ENCODE measurements around the gene MICOS13. TPM values are rescaled to one million over a fixed set of nuclear protein-coding genes. Genes with fewer than 3 reads are reported as not detected.

MICOS13 gene, protein sequence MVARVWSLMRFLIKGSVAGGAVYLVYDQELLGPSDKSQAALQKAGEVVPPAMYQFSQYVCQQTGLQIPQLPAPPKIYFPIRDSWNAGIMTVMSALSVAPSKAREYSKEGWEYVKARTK
- total RNA-seq = 10 to 100 TPM; 38.7 to 39.5 TPM

DNA sequence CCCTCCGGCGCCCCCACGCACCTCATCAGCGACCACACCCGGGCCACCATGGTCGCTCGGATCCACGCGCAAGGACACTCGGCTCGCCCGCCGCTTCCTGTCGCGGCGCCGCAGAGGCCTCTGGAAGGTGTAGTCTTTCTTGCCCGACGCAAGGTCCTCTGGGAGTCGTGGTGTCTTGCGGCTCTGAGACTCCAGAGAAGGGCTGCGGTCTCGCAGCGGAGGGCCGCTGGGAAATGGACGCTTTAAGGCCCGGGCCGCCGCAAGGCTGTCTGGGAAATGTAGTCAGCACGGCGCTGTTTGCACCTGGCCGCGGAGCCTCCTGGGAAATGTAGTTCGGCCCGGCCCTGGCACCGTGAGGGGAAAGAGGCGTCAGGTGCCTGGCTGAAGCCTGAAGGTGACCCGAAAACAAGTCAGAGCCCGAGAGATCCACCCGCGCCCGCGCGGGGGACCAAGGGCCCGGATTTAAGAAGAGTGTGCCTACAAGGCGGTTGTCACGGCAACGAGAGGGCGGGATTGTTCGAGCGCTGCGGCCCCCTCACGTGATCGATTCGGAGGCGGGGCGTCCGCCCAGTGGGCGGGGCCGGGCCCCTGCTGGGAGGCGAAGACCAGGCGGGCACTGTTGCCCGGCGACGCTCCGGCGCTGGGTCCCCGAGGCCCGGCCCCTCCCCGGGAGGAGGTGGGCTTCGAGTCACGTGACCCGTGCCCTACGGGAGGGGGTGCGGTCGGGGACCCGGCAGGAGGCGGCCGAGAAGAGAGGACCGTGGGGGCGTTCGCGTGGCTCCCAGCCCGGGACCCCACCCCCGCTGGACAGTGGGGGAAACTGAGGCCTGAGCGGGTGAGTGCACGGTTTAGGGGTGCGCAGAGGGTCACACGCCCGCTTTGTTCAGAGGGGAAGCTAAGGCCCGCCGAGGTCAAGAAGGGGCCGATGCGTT, at the start of gene MICOS13, which contains the start of gene HSD11B1L:
MICOS13 (minus strand) TSS at position 80 of the 932 bp plus-strand sequence; CDS start at position 50, 30 bp downstream.
HSD11B1L (plus strand) TSS at position 591 of the 932 bp plus-strand sequence. CDS start 3,806 bp downstream, outside the sequence.
- Mint-ChIP-seq H3K9me3 (no peaks in the 10 kb centered on the region), H3K36me3 (ENCODE audit: low read depth) (peaks cover 6% of the 10 kb centered on the region), H3K4me3 (peak within 1 kb of the TSS; percentile 94), H3K27me3 (peaks cover 8% of the 10 kb centered on the region), H3K4me1 (peaks cover 24% of the 10 kb centered on the region), H3K27ac (peak within 1 kb of the TSS; percentile 87)
- POLR2A ChIA-PET = interaction anchor here (0.9 to 2.2 kb wide), 4 partner anchors 9 to 38 kb away, joined by 3 to 9 read pairs (median 4); no protein-coding TSS in a partner anchor
- CTCF ChIA-PET = interaction anchor here (1.2 kb wide), 1 partner anchor 9 kb away, joined by 5 read pairs; the partner anchor contains the start of gene RPL36
- DNase-seq = peak; percentile 99

DNA sequence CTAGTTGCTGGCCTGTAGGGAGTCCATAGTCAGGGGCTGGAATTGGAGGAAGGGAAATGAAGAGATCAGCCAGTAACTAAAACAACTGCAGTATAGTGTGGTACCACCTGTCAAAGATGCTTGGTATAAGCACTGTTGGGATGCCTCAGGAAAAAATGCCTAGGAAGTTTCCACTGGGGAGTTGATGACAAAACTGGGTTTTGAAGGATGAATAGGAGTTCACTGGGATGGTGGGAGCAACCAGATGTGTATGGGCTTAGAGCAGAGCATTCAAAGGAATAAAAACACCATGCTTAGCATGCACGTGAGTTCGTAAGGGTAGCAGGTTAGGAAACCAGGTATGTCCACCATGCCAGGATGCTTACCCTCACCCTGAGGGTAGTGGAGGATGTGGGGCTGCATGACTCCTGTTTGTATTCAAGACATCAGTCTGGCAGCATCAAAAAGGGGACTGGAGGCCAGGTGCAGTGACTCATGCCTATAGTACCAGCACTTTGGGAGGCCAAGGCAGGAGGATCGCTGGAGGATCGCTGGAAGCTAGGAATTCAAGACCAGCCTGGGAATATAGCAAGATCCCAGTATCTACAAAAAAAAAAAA, 47.2 kb upstream of the MICOS13 start:
- DNase-seq = no peak
- Mint-ChIP-seq H3K9me3 (no peaks in the 10 kb centered on the region), H3K36me3 (ENCODE audit: low read depth) (no peaks in the 10 kb centered on the region), H3K4me1 (no peaks in the 10 kb centered on the region), H3K27ac (no peak overlapping the region), H3K27me3 (peaks cover 4% of the 10 kb centered on the region), H3K4me3 (no peak overlapping the region)
- ChIA-PET CTCF (interaction anchor here (0.8 kb wide), 1 partner anchor 38 kb away, joined by 3 read pairs; no protein-coding TSS in a partner anchor), POLR2A (interaction anchor here (0.6 to 1.0 kb wide), 2 partner anchors 9 to 1060 kb away, joined by 3 to 4 read pairs; no protein-coding TSS in a partner anchor)

DNA sequence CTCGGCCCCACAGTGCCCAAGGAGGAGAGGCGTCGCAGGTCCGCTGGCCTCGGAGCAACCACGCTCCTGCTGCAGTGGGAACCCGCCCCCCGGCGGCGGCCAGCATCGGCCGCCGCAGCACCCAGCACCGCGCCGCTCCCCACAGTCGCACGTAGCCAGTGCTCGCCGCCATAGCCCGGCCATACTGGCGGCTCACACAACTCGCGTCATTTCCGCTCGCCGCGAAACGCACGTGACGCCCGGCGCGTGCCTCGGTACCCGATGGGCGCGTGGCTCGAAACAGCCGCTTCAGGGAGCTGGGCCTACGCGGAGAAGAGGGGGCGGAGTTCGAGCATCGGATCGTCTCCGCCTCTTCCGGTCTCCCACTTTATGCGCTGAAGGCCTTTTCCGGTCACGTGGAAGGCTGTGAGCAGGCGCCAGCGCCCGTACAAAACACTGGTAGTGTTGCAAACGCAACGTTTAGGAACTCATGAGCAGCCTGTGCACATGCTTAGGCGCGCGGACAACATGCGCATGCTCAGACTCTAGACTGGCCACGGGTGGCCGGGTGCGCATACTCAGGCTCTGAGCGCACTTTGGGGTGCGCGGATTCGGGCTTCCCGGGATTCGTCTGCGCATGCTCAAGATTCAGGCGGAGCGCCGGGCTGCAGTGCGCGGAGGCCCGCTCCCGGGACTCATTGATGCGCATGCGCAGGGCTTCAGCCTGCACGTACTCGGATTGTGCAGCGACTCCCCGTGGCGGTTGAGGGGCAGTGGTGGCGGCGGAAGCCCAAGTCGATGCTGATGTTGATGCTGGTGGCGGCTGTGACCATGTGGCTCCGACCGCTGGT, 39.9 kb upstream of the MICOS13 start, which contains the start of the genes CATSPERD and LONP1:
CATSPERD (plus strand) TSS at position 677 of the 830 bp plus-strand sequence; CDS start at position 778, 101 bp downstream.
LONP1 (minus strand) TSS at position 186 of the 830 bp plus-strand sequence; CDS start at position 172, 14 bp downstream.
- peak; percentile 99 for DNase-seq
- Mint-ChIP-seq H3K4me3 (peak within 1 kb of the TSS; percentile 86), H3K36me3 (ENCODE audit: low read depth) (peaks cover 22% of the 10 kb centered on the region), H3K27me3 (peaks cover 4% of the 10 kb centered on the region), H3K4me1 (peaks cover 34% of the 10 kb centered on the region), H3K9me3 (no peaks in the 10 kb centered on the region), H3K27ac (peak within 1 kb of the TSS; percentile 96)
- POLR2A ChIA-PET = interaction anchor here (0.7 to 5.7 kb wide), 15 partner anchors 8 to 752 kb away, joined by 3 to 109 read pairs (median 5); partner anchors contain the start of genes DUS3L, KDM4B, NDUFA11 and RPL36
- CTCF ChIA-PET = interaction anchor here (0.5 to 4.7 kb wide), 17 partner anchors 11 to 929 kb away, joined by 3 to 76 read pairs (median 4); partner anchors contain the start of genes DUS3L, FEM1A, NDUFA11 and NRTN

DNA sequence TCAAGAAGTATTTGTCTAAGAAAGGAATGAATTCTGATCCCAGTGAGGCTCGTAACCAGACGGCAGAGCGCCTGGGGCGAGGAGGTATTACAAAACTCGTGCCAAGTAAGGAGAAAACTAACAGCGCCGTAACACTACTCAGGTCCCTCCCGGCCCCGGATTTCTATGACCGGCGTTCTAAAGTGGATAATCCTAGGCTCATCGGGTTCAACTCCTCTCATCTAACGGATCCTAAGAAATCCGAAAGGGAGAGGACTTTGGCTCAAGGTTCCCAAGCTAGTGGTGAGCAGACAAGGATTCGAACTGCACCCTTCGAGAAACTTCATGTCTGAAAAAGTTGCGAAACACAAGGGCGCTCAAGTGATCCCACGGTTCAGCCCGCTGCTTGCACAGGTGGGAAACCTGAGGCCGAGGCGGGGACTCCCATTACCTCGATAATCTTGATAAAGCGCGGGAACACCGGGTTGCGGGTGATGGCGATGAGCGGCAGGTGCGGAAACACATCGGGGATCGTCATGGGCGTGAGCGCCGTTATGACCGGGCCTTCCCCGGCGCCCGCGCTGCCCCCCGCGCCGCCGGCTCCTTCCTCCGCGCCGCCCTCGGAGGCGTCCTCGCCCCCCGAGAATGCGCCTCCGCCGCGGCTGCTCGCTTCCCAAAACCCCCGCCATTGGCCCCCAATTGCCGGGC, 39.1 kb upstream of the MICOS13 start:
- CTCF ChIA-PET = interaction anchor here (0.5 to 4.7 kb wide), 13 partner anchors 12 to 928 kb away, joined by 3 to 76 read pairs (median 6); partner anchors contain the start of genes FEM1A, NDUFA11, NRTN and RPL36
- H3K36me3 Mint-ChIP-seq (ENCODE audit: low read depth) = peaks cover 22% of the 10 kb centered on the region

DNA sequence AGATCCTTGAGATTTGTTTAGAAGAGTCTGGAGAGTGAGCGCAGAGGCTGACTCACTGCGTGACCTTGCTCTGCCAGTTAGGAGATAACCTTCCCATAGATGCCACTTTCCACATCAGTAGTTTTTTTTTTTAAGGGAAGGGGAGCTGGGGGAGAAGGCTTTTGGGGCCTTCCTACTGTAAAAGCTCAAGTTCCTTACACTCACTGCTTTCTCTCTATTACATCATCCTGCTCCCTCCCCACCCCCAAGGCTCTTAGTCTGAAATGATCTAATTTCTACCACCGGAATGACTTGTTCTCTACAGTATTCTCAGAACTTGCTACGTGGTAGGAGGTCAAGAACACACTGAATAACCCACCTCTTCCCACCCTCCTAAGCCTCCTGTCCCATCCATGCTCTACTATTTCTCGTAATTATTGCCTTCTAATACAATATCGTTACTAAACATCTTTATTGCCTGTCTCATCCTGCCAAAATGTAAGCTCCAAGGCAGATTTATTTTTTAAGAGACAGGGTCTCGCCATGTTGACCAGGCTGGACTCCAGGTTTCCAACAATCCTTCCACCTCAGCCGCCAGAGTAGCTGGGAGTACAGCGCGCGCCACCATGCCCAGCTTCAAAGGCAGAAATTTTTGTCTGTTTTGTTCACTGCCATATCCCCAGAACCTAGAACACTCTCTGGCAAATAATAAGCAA, 38.4 kb upstream of the MICOS13 start:
- peaks cover 34% of the 10 kb centered on the region for H3K4me1 Mint-ChIP-seq
- H3K4me3 Mint-ChIP-seq = peak overlapping the region; percentile 86
- no peaks in the 10 kb centered on the region for H3K27me3 Mint-ChIP-seq
- H3K27ac Mint-ChIP-seq = peak overlapping the region; percentile 96
- ChIA-PET POLR2A (interaction anchor here (0.7 to 5.7 kb wide), 15 partner anchors 9 to 393 kb away, joined by 3 to 109 read pairs (median 4); partner anchors contain the start of genes DUS3L, MICOS13, NDUFA11 and RPL36), CTCF (interaction anchor here (0.6 to 4.7 kb wide), 5 partner anchors 29 to 184 kb away, joined by 3 to 76 read pairs (median 5); partner anchors contain the start of genes NDUFA11 and RPL36)
- H3K36me3 Mint-ChIP-seq (ENCODE audit: low read depth) = peaks cover 26% of the 10 kb centered on the region
- no peaks in the 10 kb centered on the region for H3K9me3 Mint-ChIP-seq
- peak; percentile 68 for DNase-seq

More for the DNA sequence above, 39.1 kb upstream of the MICOS13 start:
- Mint-ChIP-seq H3K9me3 (no peaks in the 10 kb centered on the region), H3K27ac (peak overlapping the region; percentile 96), H3K4me1 (peaks cover 34% of the 10 kb centered on the region), H3K27me3 (no peaks in the 10 kb centered on the region), H3K4me3 (peak overlapping the region; percentile 86)
- POLR2A ChIA-PET = interaction anchor here (0.8 to 5.7 kb wide), 15 partner anchors 13 to 751 kb away, joined by 3 to 109 read pairs (median 10); partner anchors contain the start of genes DUS3L, KDM4B, NDUFA11 and RPL36
- DNase-seq = peak; percentile 52

DNA sequence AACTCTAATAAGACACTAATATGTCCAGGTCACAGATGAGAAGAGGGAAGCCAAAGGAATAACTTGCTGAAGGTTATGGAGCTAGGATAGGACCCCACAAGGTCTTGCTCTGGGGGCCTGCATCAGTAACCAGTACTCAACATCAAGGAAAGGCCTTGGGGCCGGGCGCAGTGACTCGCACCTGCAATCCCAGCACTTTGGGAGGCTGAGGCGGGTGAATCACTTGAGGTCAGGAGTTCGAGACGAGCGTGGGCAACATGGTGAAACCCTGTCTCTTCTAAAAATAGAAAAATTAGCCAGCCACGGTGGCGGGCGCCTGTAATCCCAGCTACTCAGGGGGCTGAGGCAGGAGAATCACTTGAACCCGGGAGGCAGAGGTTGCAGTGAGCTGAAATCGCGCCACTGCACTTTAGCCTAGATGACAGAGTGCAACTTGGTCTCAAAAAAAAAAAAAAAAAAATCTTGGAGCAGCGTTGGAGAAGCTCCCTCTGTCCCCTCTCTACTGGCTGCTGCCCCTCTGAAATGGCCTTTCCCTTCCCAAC, 37.8 kb upstream of the MICOS13 start:
- peak overlapping the region; percentile 86 for H3K4me3 Mint-ChIP-seq
- peaks cover 30% of the 10 kb centered on the region for H3K36me3 Mint-ChIP-seq (ENCODE audit: low read depth)
- DNase-seq = peak; percentile 35
- ChIA-PET POLR2A (interaction anchor here (0.7 to 5.7 kb wide), 13 partner anchors 9 to 394 kb away, joined by 3 to 109 read pairs (median 10); partner anchors contain the start of genes DUS3L, MICOS13, NDUFA11 and RPL36), CTCF (interaction anchor here (1.3 to 4.7 kb wide), 3 partner anchors 28 to 76 kb away, joined by 5 to 76 read pairs (median 8); partner anchors contain the start of gene RPL36)
- no peaks in the 10 kb centered on the region for H3K27me3 Mint-ChIP-seq
- H3K9me3 Mint-ChIP-seq = no peaks in the 10 kb centered on the region
- peaks cover 34% of the 10 kb centered on the region for H3K4me1 Mint-ChIP-seq
- H3K27ac Mint-ChIP-seq = peak overlapping the region; percentile 96

DNA sequence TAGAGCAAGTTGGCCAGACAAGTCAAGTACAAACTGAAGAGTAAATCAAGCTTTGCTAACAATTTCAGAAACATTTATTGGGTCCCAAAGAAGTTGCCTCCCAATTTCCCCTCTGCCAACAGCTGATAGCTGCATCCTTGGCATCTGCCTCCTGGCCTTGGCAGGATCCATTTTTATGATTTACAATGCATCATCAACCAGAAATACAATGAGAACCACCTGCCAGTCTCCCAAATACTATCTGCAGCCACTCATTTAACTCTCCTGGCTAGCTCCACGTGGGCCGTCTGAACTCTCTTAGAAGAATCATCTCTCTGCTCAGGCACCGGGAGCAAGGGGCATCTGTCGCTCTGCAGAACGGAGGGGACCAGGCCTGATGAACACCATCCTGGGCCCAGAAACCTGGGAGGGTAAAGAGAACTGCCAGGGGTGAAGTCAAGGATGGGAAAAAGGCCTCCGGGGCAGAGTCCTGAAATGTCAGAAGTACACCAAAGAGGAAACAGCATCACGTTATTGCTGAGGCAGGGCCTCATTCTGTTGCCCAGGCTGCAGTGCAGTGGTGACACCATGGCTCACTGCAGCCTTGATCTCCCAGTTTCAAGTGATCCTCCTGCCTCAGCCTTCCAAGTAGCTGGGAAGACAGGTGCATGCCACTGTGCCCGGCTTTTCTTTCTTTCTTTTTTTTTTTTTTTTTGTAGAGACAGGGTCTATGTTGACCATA, 37.1 kb upstream of the MICOS13 start:
- no peaks in the 10 kb centered on the region for H3K27me3 Mint-ChIP-seq
- H3K9me3 Mint-ChIP-seq = no peaks in the 10 kb centered on the region
- no peak for DNase-seq
- POLR2A ChIA-PET = interaction anchor here (2.1 to 5.7 kb wide), 3 partner anchors 11 to 30 kb away, joined by 14 to 109 read pairs (median 24); partner anchors contain the start of gene RPL36
- H3K4me3 Mint-ChIP-seq = peak overlapping the region; percentile 86
- H3K4me1 Mint-ChIP-seq = peaks cover 34% of the 10 kb centered on the region
- CTCF ChIA-PET = interaction anchor here (1.8 to 4.7 kb wide), 3 partner anchors 27 to 30 kb away, joined by 8 to 76 read pairs (median 9); partner anchors contain the start of gene RPL36
- peaks cover 33% of the 10 kb centered on the region for H3K36me3 Mint-ChIP-seq (ENCODE audit: low read depth)
- H3K27ac Mint-ChIP-seq = peak overlapping the region; percentile 96

DNA sequence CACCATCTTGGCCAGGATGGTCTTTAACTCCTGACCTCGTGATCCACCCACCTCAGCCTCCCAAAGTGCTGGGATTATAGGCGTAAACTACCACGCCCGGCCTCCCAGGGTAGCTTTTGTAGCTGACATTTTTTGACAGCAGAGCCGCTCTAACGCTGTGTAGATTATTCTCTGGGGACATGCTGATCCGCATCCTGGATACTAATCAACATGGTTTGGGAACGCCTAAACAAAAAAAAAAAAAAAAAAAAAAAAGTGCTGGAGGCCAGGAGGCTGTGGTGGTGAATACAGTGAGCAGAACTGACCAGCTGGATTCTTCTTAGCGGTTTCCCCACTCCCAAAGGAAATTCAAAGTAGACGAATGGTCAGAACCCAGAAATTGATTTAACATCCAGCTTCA, 34.5 kb upstream of the MICOS13 start:
- CTCF ChIA-PET = interaction anchor here (0.7 to 1.7 kb wide), 2 partner anchors 25 to 589 kb away, joined by 3 to 6 read pairs; partner anchors contain the start of gene RPL36
- Mint-ChIP-seq H3K9me3 (no peaks in the 10 kb centered on the region), H3K4me3 (no peak overlapping the region), H3K27me3 (no peaks in the 10 kb centered on the region), H3K4me1 (peaks cover 27% of the 10 kb centered on the region), H3K36me3 (ENCODE audit: low read depth) (peaks cover 52% of the 10 kb centered on the region), H3K27ac (no peak overlapping the region)
- DNase-seq = no peak
- POLR2A ChIA-PET = interaction anchor here (1.2 to 1.5 kb wide), 2 partner anchors 24 to 92 kb away, joined by 3 to 9 read pairs; partner anchors contain the start of genes SAFB and SAFB2

DNA sequence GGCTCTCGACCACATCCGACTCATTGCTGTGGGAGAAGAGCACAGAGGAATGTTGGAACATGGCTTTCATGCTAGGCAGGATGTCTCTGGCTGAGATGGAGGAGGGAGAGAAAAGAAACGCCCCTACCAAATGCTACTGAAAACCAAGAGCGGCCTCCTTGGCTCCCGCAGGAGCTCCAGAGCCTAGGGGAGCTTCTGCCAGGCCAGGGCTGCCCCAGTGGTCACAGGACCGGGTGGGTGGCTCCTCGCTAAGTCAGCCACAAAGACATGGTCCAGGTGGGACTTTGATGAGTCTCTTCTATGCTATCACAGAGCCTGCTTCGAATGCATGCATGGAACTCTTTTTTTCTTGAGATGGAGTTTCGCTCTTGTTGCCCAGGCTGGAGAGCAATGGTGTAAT, 32.9 kb upstream of the MICOS13 start:
- peaks cover 42% of the 10 kb centered on the region for H3K36me3 Mint-ChIP-seq (ENCODE audit: low read depth)
- no peaks in the 10 kb centered on the region for H3K9me3 Mint-ChIP-seq
- CTCF ChIA-PET = interaction anchor here (1.0 to 1.6 kb wide), 2 partner anchors 22 to 23 kb away, joined by 3 to 4 read pairs; partner anchors contain the start of gene RPL36
- no peak overlapping the region for H3K27ac Mint-ChIP-seq
- H3K4me3 Mint-ChIP-seq = no peak overlapping the region
- peaks cover 18% of the 10 kb centered on the region for H3K4me1 Mint-ChIP-seq
- no peaks in the 10 kb centered on the region for H3K27me3 Mint-ChIP-seq
- POLR2A ChIA-PET = interaction anchor here (1.0 to 2.0 kb wide), 3 partner anchors 15 to 115 kb away, joined by 3 to 10 read pairs (median 7); no protein-coding TSS in a partner anchor
- no peak for DNase-seq

Measured in activated CD4-positive, alpha-beta memory T cell treated with anti-CD3 and anti-CD28 coated beads, Interleukin-2, amount 10 ng/mL, durations not matched to agents 7 days and 5 days (primary cell).